ENCODE data around the gene LGALS16.

- TF ChIP-seq HMGXB4 (CRISPR knock-in tag; IDR thresholded peaks at IDR 0.05; ENCODE audit: borderline replicate concordance) (no peak), MAX (IDR thresholded peaks at IDR 0.05) (no peak), EP300 (IDR thresholded peaks at IDR 0.05) (no peak), CTCF (IDR thresholded peaks at IDR 0.05) (no peak), CHD2 (IDR thresholded peaks at IDR 0.05; ENCODE audit: low read length, partially characterized antibody) (no peak), CEBPB (IDR thresholded peaks at IDR 0.05) (no peak), KDM1A (IDR thresholded peaks at IDR 0.05; ENCODE audit: low read depth) (no peak), MYC (IDR thresholded peaks at IDR 0.05; ENCODE audit: borderline replicate concordance, low read length) (no peak), HEYL (CRISPR knock-in tag; IDR thresholded peaks at IDR 0.05) (no peak)
- TF ChIP-seq, protein P1, sequence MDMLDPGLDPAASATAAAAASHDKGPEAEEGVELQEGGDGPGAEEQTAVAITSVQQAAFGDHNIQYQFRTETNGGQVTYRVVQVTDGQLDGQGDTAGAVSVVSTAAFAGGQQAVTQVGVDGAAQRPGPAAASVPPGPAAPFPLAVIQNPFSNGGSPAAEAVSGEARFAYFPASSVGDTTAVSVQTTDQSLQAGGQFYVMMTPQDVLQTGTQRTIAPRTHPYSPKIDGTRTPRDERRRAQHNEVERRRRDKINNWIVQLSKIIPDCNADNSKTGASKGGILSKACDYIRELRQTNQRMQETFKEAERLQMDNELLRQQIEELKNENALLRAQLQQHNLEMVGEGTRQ (IDR thresholded peaks at IDR 0.05), result no peak
- TF ChIP-seq, protein P2, sequence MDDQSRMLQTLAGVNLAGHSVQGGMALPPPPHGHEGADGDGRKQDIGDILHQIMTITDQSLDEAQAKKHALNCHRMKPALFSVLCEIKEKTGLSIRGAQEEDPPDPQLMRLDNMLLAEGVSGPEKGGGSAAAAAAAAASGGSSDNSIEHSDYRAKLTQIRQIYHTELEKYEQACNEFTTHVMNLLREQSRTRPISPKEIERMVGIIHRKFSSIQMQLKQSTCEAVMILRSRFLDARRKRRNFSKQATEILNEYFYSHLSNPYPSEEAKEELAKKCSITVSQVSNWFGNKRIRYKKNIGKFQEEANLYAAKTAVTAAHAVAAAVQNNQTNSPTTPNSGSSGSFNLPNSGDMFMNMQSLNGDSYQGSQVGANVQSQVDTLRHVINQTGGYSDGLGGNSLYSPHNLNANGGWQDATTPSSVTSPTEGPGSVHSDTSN (IDR thresholded peaks at IDR 0.05), result no peak
- TF ChIP-seq, protein P3, sequence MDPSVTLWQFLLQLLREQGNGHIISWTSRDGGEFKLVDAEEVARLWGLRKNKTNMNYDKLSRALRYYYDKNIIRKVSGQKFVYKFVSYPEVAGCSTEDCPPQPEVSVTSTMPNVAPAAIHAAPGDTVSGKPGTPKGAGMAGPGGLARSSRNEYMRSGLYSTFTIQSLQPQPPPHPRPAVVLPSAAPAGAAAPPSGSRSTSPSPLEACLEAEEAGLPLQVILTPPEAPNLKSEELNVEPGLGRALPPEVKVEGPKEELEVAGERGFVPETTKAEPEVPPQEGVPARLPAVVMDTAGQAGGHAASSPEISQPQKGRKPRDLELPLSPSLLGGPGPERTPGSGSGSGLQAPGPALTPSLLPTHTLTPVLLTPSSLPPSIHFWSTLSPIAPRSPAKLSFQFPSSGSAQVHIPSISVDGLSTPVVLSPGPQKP (IDR thresholded peaks at IDR 0.05; ENCODE audit: low read depth, low read length), result no peak
Measured at GRCh38 chr19:39692166-39692565, 36.5 kb downstream of the LGALS16 start.
